Heart right ventricle (tissue), 16 donors: ENCODE data around the gene THSD4. TPM values are rescaled to one million over a fixed set of nuclear protein-coding genes. Genes with fewer than 3 reads are reported as not detected.

ENCODE experiments used
- ATAC-seq, 8 donors: fragments of 200-7000 bp; cut with Tn5 transposase; one replicate each; pipeline ENCODE4 v1.9.1; 2020; ENCODE audit warnings: mild to moderate bottlenecking in 8 of 8, moderate library complexity in 8 of 8, moderate number of reproducible peaks in 1 of 8
- DNase-seq, 2 donors: peaks; one replicate each; pipeline ENCODE4 v3.0.0-alpha.2; 2020
- H3K27ac ChIP-seq, 10 donors: fragments of 200-600 bp; sonication (generic) in 2 of 10; one replicate each; pipeline versions ENCODE4 v1.5.0 to v1.8.0; 2020 to 2022; ENCODE audit warnings: mild to moderate bottlenecking in 3 of 10
- H3K27me3 ChIP-seq, 7 donors: fragments of 200-600 bp; one replicate each; pipeline ENCODE4 v1.8.0; 2021 to 2022; ENCODE audit warnings: mild to moderate bottlenecking in 2 of 7
- H3K36me3 ChIP-seq, 9 donors: fragments of 200-600 bp; sonication (generic) in 1 of 9; one replicate each; pipeline versions ENCODE4 v1.5.0 to v1.8.0; 2020 to 2022; ENCODE audit warnings: mild to moderate bottlenecking in 2 of 9
- H3K4me1 ChIP-seq, 9 donors: fragments of 200-600 bp; sonication (generic) in 1 of 9; one replicate each; pipeline versions ENCODE4 v1.5.0 to v1.8.0; 2020 to 2022; ENCODE audit warnings: mild to moderate bottlenecking in 4 of 9
- H3K4me3 ChIP-seq, 10 donors: fragments of 200-600 bp; sonication (generic) in 2 of 10; one replicate each; pipeline versions ENCODE4 v1.5.0 to v1.8.0; 2020 to 2022; ENCODE audit warnings: mild to moderate bottlenecking in 7 of 10, moderate library complexity in 2 of 10
- H3K9me3 ChIP-seq, 11 donors: fragments of 200-600 bp in 10 of 11; sonication (generic) in 2 of 11; one replicate each; pipeline versions ENCODE4 v1.5.0 to v1.8.0; 2013 to 2022; ENCODE audit warnings: mild to moderate bottlenecking in 2 of 11, control low read depth in 1 of 11, moderate library complexity in 1 of 11
- WGBS, 2 donors: extraction: QIAGEN DNeasy Blood & Tissue Kit; methylation state at CpG; one replicate each; pipeline ENCODE4 v1.1.7; 2013; ENCODE audit warnings: inconsistent platforms in 1 of 2; 5-methylcytosine and 5-hydroxymethylcytosine counted together
- intact Hi-C, 10 donors: fragments of 100-400 bp; cut with DNase I; formaldehyde crosslinking; loops; one replicate each; pipeline versions ENCODE4 v1.11.1 to v1.14.2; 2022
- polyA plus RNA-seq, 2 donors: library from polyadenylated mRNA; stranded (reverse); fragments of 200-250 nt; gene quantifications; one replicate each; pipeline ENCODE4 v1.2.3, GENCODE V29; 2013
- total RNA-seq, 10 donors: library from RNA; stranded (reverse); fragmentation: NEBNext Ultra II Directional in 3 of 10; extraction: Animal tissue kit (Norgen Biotek cat#: 25700) in 3 of 10; gene quantifications; one replicate each; pipeline versions ENCODE4 v1.2.1 to v1.2.4, GENCODE V29; 2021 to 2023
- TF ChIP-seq, protein P1 (sequence below), 9 donors: fragments of 200-600 bp; sonication (generic) in 2 of 9; IDR thresholded peaks; one replicate each; pipeline versions ENCODE4 v1.5.0 to v1.8.0; 2021 to 2022; ENCODE audit warnings: antibody characterized with exemption in 9 of 9, mild to moderate bottlenecking in 5 of 9, moderate library complexity in 1 of 9
- donor health status: Arrhythmogenic right ventricular cardiomyopathy.
- donor health status: ischemic (EF 13 %, LVEDD 7.1; RV severe dilation, severe dysfunction).
- donor health status: healthy with polysubstance abuse.
- donor health status: DM: no; HTN: yes; CAD: no.
- donor health status: DM: no; HTN: no; CAD: no.
- donor health status: ischemic (EF 25% LVEDD 6.9; RV normal size, moderate dysfunction).
- donor health status: ischemic (EF 25% LVEDD 5.7; RV mildly dilated, moderate dysfunction).
- donor health status: healthy.
- donor health status: DM: yes; HTN: yes; CAD: no.
- donor health status: Ischemic cardiomyopathy.
- donor health status: ischemic (EF 35%, LVEDD 5.7; RV mildly dilated, moderate dysfunction).
- donor health status: nonischemic (EF 11% LVEDD 7.7; RV severe dilation, severe dysfunction).
- donor health status: DM: yes; HTN: yes; CAD: no.
- donor health status: PGD.
- donor health status: ischemic (EF 29% LVEDD 5.4; RV normal size, mild dysfunction).
- donor health status: nonischemic (EF 23%, LVEDD 6.1; RV moderate dilation, normal function).

Gene THSD4
- total and polyA plus RNA-seq, 12 donors, result 20.8 to 212 (median 139) TPM

DNA sequence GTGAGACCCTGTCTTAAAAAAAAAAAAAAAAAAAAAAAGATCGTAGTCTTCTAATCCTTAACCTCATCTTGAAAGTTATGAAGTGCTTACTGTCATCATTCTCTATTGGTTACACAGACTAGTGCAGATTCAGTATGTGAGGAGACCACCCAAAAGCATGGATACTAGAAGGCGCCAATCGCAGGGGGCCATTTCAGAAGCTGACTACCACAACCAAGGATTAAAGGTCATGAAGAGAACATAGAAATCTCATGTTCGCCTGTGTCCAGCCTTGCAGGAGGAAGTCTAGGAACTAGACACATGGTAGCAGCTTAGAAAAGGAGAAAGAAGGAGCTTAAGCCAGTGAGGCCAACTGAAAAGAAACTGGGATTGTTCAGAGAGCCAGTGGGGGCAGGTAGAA, 207.8 kb downstream of the THSD4 start:
- Histone ChIP-seq H3K27me3 (no peaks in the 10 kb centered on the region), H3K4me3 (no peak overlapping the region), H3K4me1 (peaks cover 0 to 13% (median 4%) of the 10 kb centered on the region in 9 donors), H3K9me3 (no peaks in the 10 kb centered on the region), H3K27ac (peak overlapping the region in 1 of 10 donors; percentile 17), H3K36me3 (no peaks in the 10 kb centered on the region)
- TF ChIP-seq, protein P1, sequence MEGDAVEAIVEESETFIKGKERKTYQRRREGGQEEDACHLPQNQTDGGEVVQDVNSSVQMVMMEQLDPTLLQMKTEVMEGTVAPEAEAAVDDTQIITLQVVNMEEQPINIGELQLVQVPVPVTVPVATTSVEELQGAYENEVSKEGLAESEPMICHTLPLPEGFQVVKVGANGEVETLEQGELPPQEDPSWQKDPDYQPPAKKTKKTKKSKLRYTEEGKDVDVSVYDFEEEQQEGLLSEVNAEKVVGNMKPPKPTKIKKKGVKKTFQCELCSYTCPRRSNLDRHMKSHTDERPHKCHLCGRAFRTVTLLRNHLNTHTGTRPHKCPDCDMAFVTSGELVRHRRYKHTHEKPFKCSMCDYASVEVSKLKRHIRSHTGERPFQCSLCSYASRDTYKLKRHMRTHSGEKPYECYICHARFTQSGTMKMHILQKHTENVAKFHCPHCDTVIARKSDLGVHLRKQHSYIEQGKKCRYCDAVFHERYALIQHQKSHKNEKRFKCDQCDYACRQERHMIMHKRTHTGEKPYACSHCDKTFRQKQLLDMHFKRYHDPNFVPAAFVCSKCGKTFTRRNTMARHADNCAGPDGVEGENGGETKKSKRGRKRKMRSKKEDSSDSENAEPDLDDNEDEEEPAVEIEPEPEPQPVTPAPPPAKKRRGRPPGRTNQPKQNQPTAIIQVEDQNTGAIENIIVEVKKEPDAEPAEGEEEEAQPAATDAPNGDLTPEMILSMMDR (IDR thresholded peaks at IDR 0.05), result no peak
- 86 to 98% methylated on average over 4 of the region's 4 CpGs for WGBS, 2 donors
- intact Hi-C loops, result no loop called here
- DNase-seq, result no peak
- ATAC-seq, result no peak

DNA sequence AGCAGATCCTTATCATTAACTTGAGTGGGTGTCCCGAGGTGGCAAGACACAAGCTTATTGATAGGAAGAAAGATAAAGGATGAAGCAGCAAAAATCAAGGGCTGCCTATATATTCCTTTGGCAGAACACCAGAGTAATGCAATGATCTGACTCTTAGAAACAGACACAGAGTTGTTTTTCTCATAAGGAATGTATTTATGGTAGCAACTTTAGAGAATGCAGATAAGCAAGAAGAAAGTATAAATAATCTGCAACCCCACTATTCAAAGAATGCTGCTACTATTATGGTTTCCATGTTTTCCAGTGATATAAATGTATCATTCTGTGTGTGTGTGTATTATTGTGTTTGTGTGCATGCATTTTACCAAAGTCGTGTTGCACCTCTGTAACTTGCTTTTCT, 208.3 kb downstream of the THSD4 start:
- Histone ChIP-seq H3K27me3 (no peaks in the 10 kb centered on the region), H3K4me1 (peaks cover 0 to 18% (median 6%) of the 10 kb centered on the region in 9 donors), H3K36me3 (no peaks in the 10 kb centered on the region), H3K27ac (peak overlapping the region in 1 of 10 donors; percentile 17), H3K9me3 (no peaks in the 10 kb centered on the region), H3K4me3 (no peak overlapping the region)
- no peak for DNase-seq
- intact Hi-C loops, result no loop called here
- TF ChIP-seq, protein P1 (IDR thresholded peaks at IDR 0.05), result no peak
- no peak for ATAC-seq
- WGBS, 2 donors, result 49 to 53% methylated on average over 2 of the region's 2 CpGs

DNA sequence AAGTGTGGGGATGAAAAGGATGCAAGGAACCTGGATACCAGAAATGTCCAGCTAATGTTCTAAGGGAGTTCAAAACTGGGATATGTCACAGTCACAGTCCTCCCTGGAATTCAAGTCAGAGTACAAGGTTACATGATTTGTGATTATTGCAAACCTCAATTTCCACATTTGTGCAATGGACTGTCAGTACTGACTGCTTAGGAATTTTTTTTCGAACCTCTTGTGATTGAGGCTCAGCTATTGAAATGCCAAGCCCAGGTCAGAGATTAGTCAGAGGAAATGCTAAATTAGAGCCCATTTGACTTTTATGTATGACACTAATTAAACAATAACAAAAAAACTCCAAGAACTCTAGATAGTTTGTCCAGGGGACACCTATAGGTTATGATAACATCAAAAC, 210.2 kb downstream of the THSD4 start:
- no peaks in the 10 kb centered on the region for H3K9me3 ChIP-seq
- TF ChIP-seq, protein P1 (IDR thresholded peaks at IDR 0.05), result no peak
- intact Hi-C loops, result no loop called here
- H3K27ac ChIP-seq, result peak overlapping the region in 1 of 10 donors; percentile 31
- DNase-seq (no peak), ATAC-seq (no peak)
- no peaks in the 10 kb centered on the region for H3K36me3 ChIP-seq
- H3K4me3 ChIP-seq, result no peak overlapping the region
- peaks cover 0 to 37% (median 24%) of the 10 kb centered on the region in 9 donors for H3K4me1 ChIP-seq
- no peaks in the 10 kb centered on the region for H3K27me3 ChIP-seq
- WGBS, 2 donors, result 68 to 78% methylated on average over 1 of the region's 1 CpG

DNA sequence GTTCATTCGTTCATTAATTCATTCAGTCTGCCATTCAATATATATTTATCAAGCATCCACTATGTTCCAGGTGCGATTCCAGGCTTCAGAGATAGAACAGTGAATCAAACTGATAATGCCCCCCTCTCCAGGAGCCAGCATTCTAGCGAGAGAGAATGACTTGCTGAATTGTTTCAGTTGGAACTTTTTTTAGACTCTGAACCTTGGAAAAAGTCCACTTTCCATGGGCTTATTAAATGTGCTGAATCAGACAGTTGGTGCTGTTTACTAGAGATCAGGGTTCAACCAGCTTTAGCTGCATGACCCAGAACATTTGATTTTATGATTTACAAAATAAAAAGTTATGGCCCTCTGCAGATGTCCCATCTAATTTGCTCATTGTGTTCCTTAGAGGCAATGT, 213.2 kb downstream of the THSD4 start:
- TF ChIP-seq, protein P1 (IDR thresholded peaks at IDR 0.05), result no peak
- Histone ChIP-seq H3K4me3 (no peak overlapping the region), H3K27ac (peak overlapping the region; percentile 22 to 90 (median 78)), H3K27me3 (no peaks in the 10 kb centered on the region), H3K4me1 (peaks cover 12 to 66% (median 38%) of the 10 kb centered on the region in 9 donors), H3K36me3 (no peaks in the 10 kb centered on the region), H3K9me3 (no peaks in the 10 kb centered on the region)
- peak in 2 of 8 donors; percentile 16 to 18 for ATAC-seq
- 37 to 62% methylated on average over 3 of the region's 3 CpGs for WGBS, 2 donors
- intact Hi-C loops, result no loop called here
- no peak for DNase-seq
